ENCODE data around the gene RALY.

GRCh38 chr20:34096699-34097444, 103.2 kb downstream of the RALY start:
- TF ChIP-seq, protein P1, sequence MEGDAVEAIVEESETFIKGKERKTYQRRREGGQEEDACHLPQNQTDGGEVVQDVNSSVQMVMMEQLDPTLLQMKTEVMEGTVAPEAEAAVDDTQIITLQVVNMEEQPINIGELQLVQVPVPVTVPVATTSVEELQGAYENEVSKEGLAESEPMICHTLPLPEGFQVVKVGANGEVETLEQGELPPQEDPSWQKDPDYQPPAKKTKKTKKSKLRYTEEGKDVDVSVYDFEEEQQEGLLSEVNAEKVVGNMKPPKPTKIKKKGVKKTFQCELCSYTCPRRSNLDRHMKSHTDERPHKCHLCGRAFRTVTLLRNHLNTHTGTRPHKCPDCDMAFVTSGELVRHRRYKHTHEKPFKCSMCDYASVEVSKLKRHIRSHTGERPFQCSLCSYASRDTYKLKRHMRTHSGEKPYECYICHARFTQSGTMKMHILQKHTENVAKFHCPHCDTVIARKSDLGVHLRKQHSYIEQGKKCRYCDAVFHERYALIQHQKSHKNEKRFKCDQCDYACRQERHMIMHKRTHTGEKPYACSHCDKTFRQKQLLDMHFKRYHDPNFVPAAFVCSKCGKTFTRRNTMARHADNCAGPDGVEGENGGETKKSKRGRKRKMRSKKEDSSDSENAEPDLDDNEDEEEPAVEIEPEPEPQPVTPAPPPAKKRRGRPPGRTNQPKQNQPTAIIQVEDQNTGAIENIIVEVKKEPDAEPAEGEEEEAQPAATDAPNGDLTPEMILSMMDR (IDR thresholded peaks at IDR 0.05 in 2 of 3, conservative IDR thresholded peaks at IDR 0.05 in 1 of 3; ENCODE audit: borderline replicate concordance in 1 of 3, insufficient read depth in 1 of 3, low read depth in 2 of 3, low read length in 2 of 3) = no peak
- no peak for TF ChIP-seq ZNF274 (IDR thresholded peaks at IDR 0.05; ENCODE audit: low read depth, low read length)
- TF ChIP-seq MAX (IDR thresholded peaks at IDR 0.05) = no peak
- TF ChIP-seq, protein P2, sequence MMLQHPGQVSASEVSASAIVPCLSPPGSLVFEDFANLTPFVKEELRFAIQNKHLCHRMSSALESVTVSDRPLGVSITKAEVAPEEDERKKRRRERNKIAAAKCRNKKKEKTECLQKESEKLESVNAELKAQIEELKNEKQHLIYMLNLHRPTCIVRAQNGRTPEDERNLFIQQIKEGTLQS (IDR thresholded peaks at IDR 0.05) = no peak
- TF ChIP-seq RAD21 (IDR thresholded peaks at IDR 0.05; ENCODE audit: low read depth) = no peak
- TF ChIP-seq EZH2 (IDR thresholded peaks at IDR 0.05) = no peak
- TF ChIP-seq ELF1 (IDR thresholded peaks at IDR 0.05; ENCODE audit: borderline replicate concordance, low read depth) = no peak
- TF ChIP-seq POLR2A (IDR thresholded peaks at IDR 0.05; ENCODE audit: borderline replicate concordance, extremely low read depth, insufficient read depth, insufficient read length) = no peak
- TF ChIP-seq REST (IDR thresholded peaks at IDR 0.05; ENCODE audit: low read depth) = no peak
- TF ChIP-seq SRF (IDR thresholded peaks at IDR 0.05; ENCODE audit: low read depth) = no peak
- TF ChIP-seq POLR2AphosphoS5 (IDR thresholded peaks at IDR 0.05; ENCODE audit: low read depth, low read length) = no peak

All from HCT116 (cell line).